Measurements from ENCODE around the gene PRXL2B.
A peak's percentile ranks its signal among the peaks of the same experiment; 100 is the strongest.
"Not testable (repeated sequence)": the region's sequence is repeated elsewhere in the genome, so short reads cannot be mapped to it uniquely, and the experiment has no call there.

Gene PRXL2B

GRCh38 chr1:2548068-2548589 lies 38.4 kb upstream of the PRXL2B start:
- H3K79me1 ChIP-seq (replicated peaks; ENCODE audit: low read length, poor library complexity, severe bottlenecking), result no peaks in the 10 kb centered on the region
- H2AFZ ChIP-seq (ENCODE audit: low read depth, low read length), result no peak overlapping the region
- no peak overlapping the region for H2BK12ac ChIP-seq (ENCODE audit: low read length in 2 of 2)
- H3K9ac ChIP-seq (ENCODE audit: low read length), result peak overlapping the region; percentile 80
- H4K91ac ChIP-seq (ENCODE audit: low read length), result no peak overlapping the region
- H3K9me3 ChIP-seq (ENCODE audit: control insufficient read depth, low read length), result no peaks in the 10 kb centered on the region
- no peak overlapping the region for H3K14ac ChIP-seq (ENCODE audit: low read length in 2 of 2)
- peak overlapping the region in 1 of 2 experiments; percentile 53 for H3K4me3 ChIP-seq (ENCODE audit: insufficient read depth in 1 of 2, low read depth in 1 of 2, low read length in 2 of 2)
- no peak overlapping the region for H2BK15ac ChIP-seq (ENCODE audit: low read depth, poor library complexity, severe bottlenecking)
- H2BK5ac ChIP-seq (ENCODE audit: low read depth, low read length, poor library complexity, severe bottlenecking), result no peak overlapping the region
- no peak overlapping the region for H2AK5ac ChIP-seq (ENCODE audit: low read length, severe bottlenecking)
- no peak overlapping the region for H4K8ac ChIP-seq (ENCODE audit: low read length)
- no peak overlapping the region for H3K18ac ChIP-seq (ENCODE audit: low read depth in 1 of 2, low read length in 2 of 2)
- H3K4me1 ChIP-seq (ENCODE audit: control insufficient read depth, insufficient read depth, low read depth, low read length), result peaks cover 51% of the 10 kb centered on the region
- no peaks in the 10 kb centered on the region for H3K36me3 ChIP-seq (ENCODE audit: control insufficient read depth in 1 of 2, insufficient read depth in 2 of 2, low read depth in 1 of 2, low read length in 2 of 2)
- peak overlapping the region in 1 of 2 experiments; percentile 16 for H3K4ac ChIP-seq (ENCODE audit: low read depth in 1 of 2, low read length in 2 of 2)
- WGBS, result 49% methylated on average over 17 of the region's 17 CpGs
- DNase-seq, result peak; percentile 63
- H3K4me2 ChIP-seq (ENCODE audit: low read length, poor library complexity, severe bottlenecking), result peak overlapping the region; percentile 85
- no peak overlapping the region for H2BK120ac ChIP-seq (ENCODE audit: low read depth, low read length)
- H3K27me3 ChIP-seq (ENCODE audit: control insufficient read depth in 1 of 2, insufficient read depth in 1 of 2, low read length in 2 of 2), result peaks cover 0 to 10% of the 10 kb centered on the region in 2 experiments
- no peak overlapping the region for H3K23ac ChIP-seq (ENCODE audit: low read length in 2 of 2)
- no peak overlapping the region for H3K27ac ChIP-seq (ENCODE audit: low read length, poor library complexity, severe bottlenecking)

GRCh38 chr1:2549367-2550029 lies 37.1 kb upstream of the PRXL2B start:
- H2AFZ ChIP-seq (ENCODE audit: low read depth, low read length), result not testable (repeated sequence)

GRCh38 chr1:2550309-2550861 lies 36.2 kb upstream of the PRXL2B start:
- DNase-seq; H2BK120ac ChIP-seq (ENCODE audit: low read depth, low read length); H3K36me3 ChIP-seq (ENCODE audit: control insufficient read depth in 1 of 2, insufficient read depth in 2 of 2, low read depth in 1 of 2, low read length in 2 of 2); H3K79me1 ChIP-seq (replicated peaks; ENCODE audit: low read length, poor library complexity, severe bottlenecking); H4K8ac ChIP-seq (ENCODE audit: low read length); H3K27me3 ChIP-seq (ENCODE audit: control insufficient read depth in 1 of 2, insufficient read depth in 1 of 2, low read length in 2 of 2); H3K4me3 ChIP-seq (ENCODE audit: insufficient read depth in 1 of 2, low read depth in 1 of 2, low read length in 2 of 2); H2BK12ac ChIP-seq (ENCODE audit: low read length in 2 of 2); H3K18ac ChIP-seq (ENCODE audit: low read depth in 1 of 2, low read length in 2 of 2); H2BK15ac ChIP-seq (ENCODE audit: low read depth, poor library complexity, severe bottlenecking); H3K4me2 ChIP-seq (ENCODE audit: low read length, poor library complexity, severe bottlenecking); H3K27ac ChIP-seq (ENCODE audit: low read length, poor library complexity, severe bottlenecking); H3K9me3 ChIP-seq (ENCODE audit: control insufficient read depth, low read length); H3K23ac ChIP-seq (ENCODE audit: low read length in 2 of 2); H3K9ac ChIP-seq (ENCODE audit: low read length); H2AK5ac ChIP-seq (ENCODE audit: low read length, severe bottlenecking); H4K91ac ChIP-seq (ENCODE audit: low read length); H2BK5ac ChIP-seq (ENCODE audit: low read depth, low read length, poor library complexity, severe bottlenecking); H3K14ac ChIP-seq (ENCODE audit: low read length in 2 of 2); H3K4ac ChIP-seq (ENCODE audit: low read depth in 1 of 2, low read length in 2 of 2); H2AFZ ChIP-seq (ENCODE audit: low read depth, low read length): not testable (repeated sequence)
- 86% methylated on average over 10 of the region's 12 CpGs for WGBS
- H3K4me1 ChIP-seq (ENCODE audit: control insufficient read depth, insufficient read depth, low read depth, low read length), result peaks cover 43% of the 10 kb centered on the region

More at GRCh38 chr1:2549367-2550029, 37.1 kb upstream of the PRXL2B start:
- not testable (repeated sequence) for H3K18ac ChIP-seq (ENCODE audit: low read depth in 1 of 2, low read length in 2 of 2); H3K14ac ChIP-seq (ENCODE audit: low read length in 2 of 2); H3K36me3 ChIP-seq (ENCODE audit: control insufficient read depth in 1 of 2, insufficient read depth in 2 of 2, low read depth in 1 of 2, low read length in 2 of 2); H4K8ac ChIP-seq (ENCODE audit: low read length); H3K4me2 ChIP-seq (ENCODE audit: low read length, poor library complexity, severe bottlenecking); H3K23ac ChIP-seq (ENCODE audit: low read length in 2 of 2); H2AK5ac ChIP-seq (ENCODE audit: low read length, severe bottlenecking); H3K27me3 ChIP-seq (ENCODE audit: control insufficient read depth in 1 of 2, insufficient read depth in 1 of 2, low read length in 2 of 2); H4K91ac ChIP-seq (ENCODE audit: low read length); H3K4ac ChIP-seq (ENCODE audit: low read depth in 1 of 2, low read length in 2 of 2); H2BK15ac ChIP-seq (ENCODE audit: low read depth, poor library complexity, severe bottlenecking); H3K27ac ChIP-seq (ENCODE audit: low read length, poor library complexity, severe bottlenecking); H2BK12ac ChIP-seq (ENCODE audit: low read length in 2 of 2); H2BK5ac ChIP-seq (ENCODE audit: low read depth, low read length, poor library complexity, severe bottlenecking); H3K4me3 ChIP-seq (ENCODE audit: insufficient read depth in 1 of 2, low read depth in 1 of 2, low read length in 2 of 2); H3K79me1 ChIP-seq (replicated peaks; ENCODE audit: low read length, poor library complexity, severe bottlenecking); H3K9me3 ChIP-seq (ENCODE audit: control insufficient read depth, low read length); DNase-seq; H2BK120ac ChIP-seq (ENCODE audit: low read depth, low read length)
- H3K9ac ChIP-seq (ENCODE audit: low read length), result peak overlapping the region; percentile 80
- WGBS, result 94% methylated on average over 22 of the region's 28 CpGs
- H3K4me1 ChIP-seq (ENCODE audit: control insufficient read depth, insufficient read depth, low read depth, low read length), result peaks cover 43% of the 10 kb centered on the region

GRCh38 chr1:2551544-2551943 lies 35.0 kb upstream of the PRXL2B start:
- not testable (repeated sequence) for H2AK5ac ChIP-seq (ENCODE audit: low read length, severe bottlenecking); H3K14ac ChIP-seq (ENCODE audit: low read length in 2 of 2); H2BK120ac ChIP-seq (ENCODE audit: low read depth, low read length); DNase-seq; H3K18ac ChIP-seq (ENCODE audit: low read depth in 1 of 2, low read length in 2 of 2); H3K27me3 ChIP-seq (ENCODE audit: control insufficient read depth in 1 of 2, insufficient read depth in 1 of 2, low read length in 2 of 2); H3K9me3 ChIP-seq (ENCODE audit: control insufficient read depth, low read length); H3K27ac ChIP-seq (ENCODE audit: low read length, poor library complexity, severe bottlenecking); H3K79me1 ChIP-seq (replicated peaks; ENCODE audit: low read length, poor library complexity, severe bottlenecking); H3K4ac ChIP-seq (ENCODE audit: low read depth in 1 of 2, low read length in 2 of 2); H2BK12ac ChIP-seq (ENCODE audit: low read length in 2 of 2); H4K8ac ChIP-seq (ENCODE audit: low read length); H2AFZ ChIP-seq (ENCODE audit: low read depth, low read length); H4K91ac ChIP-seq (ENCODE audit: low read length); H3K9ac ChIP-seq (ENCODE audit: low read length); H3K36me3 ChIP-seq (ENCODE audit: control insufficient read depth in 1 of 2, insufficient read depth in 2 of 2, low read depth in 1 of 2, low read length in 2 of 2); H2BK5ac ChIP-seq (ENCODE audit: low read depth, low read length, poor library complexity, severe bottlenecking); H3K23ac ChIP-seq (ENCODE audit: low read length in 2 of 2); H2BK15ac ChIP-seq (ENCODE audit: low read depth, poor library complexity, severe bottlenecking); H3K4me2 ChIP-seq (ENCODE audit: low read length, poor library complexity, severe bottlenecking); H3K4me3 ChIP-seq (ENCODE audit: insufficient read depth in 1 of 2, low read depth in 1 of 2, low read length in 2 of 2)
- peaks cover 46% of the 10 kb centered on the region for H3K4me1 ChIP-seq (ENCODE audit: control insufficient read depth, insufficient read depth, low read depth, low read length)
- 74% methylated on average over 7 of the region's 9 CpGs for WGBS

Data from mesenchymal stem cell (in vitro differentiated cells and primary cell).